ENCODE measurements around the gene XPC.
"Not testable (repeated sequence)": the region's sequence is repeated elsewhere in the genome, so short reads cannot be mapped to it uniquely, and the experiment has no call there.

The XPC gene

GRCh38 chr3:14132120-14132519, 46.3 kb downstream of the XPC start:
- DNase-seq: no peak

DNA sequence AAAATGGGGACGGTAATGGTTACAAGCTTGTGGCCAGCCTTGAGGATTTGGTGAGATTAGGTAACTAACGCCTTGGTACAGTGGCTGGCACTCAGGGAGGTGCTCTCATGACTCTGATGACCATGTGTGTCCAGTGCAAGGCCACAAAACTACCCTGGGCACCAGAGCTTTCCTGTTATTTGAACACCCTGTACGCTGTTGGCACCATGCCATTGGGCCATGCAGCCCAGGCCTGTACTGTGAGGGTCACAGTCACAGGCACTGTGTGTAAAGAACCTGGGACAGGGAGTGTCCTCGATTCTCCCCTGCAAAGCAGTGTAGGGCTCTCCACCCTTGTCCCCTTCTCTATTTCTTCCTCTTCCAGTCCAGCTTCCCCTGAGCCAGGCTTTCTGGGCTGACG, 47.3 kb downstream of the XPC start:
- DNase-seq: no peak

- DNase-seq: no peak
Observed at GRCh38 chr3:14130707-14131106, 47.7 kb downstream of the XPC start.

- DNase-seq: no peak
Observed at GRCh38 chr3:14130230-14130629, 48.2 kb downstream of the XPC start.

DNA sequence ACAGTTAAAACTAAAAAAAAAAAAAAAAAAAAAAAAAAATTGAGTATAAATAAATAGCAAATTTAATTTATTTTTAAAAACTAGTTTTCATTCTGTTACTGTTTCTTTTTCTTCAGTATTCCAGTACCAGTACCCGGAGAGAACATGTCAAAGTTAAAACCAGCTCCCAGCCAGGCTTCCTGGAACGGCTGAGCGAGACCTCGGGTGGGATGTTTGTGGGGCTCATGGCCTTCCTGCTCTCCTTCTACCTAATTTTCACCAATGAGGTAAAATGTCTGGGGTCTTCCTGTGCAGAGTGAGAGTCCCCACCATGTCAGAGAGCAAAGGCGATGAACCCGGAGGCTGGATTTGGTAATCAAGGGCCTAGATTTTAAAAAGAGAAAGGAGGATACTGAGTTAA, 49.1 kb downstream of the XPC start:
- DNase-seq: no peak

GRCh38 chr3:14128724-14129123, 49.7 kb downstream of the XPC start:
- DNase-seq: no peak

GRCh38 chr3:14127516-14128161, 50.8 kb downstream of the XPC start:
- DNase-seq: no peak

DNA sequence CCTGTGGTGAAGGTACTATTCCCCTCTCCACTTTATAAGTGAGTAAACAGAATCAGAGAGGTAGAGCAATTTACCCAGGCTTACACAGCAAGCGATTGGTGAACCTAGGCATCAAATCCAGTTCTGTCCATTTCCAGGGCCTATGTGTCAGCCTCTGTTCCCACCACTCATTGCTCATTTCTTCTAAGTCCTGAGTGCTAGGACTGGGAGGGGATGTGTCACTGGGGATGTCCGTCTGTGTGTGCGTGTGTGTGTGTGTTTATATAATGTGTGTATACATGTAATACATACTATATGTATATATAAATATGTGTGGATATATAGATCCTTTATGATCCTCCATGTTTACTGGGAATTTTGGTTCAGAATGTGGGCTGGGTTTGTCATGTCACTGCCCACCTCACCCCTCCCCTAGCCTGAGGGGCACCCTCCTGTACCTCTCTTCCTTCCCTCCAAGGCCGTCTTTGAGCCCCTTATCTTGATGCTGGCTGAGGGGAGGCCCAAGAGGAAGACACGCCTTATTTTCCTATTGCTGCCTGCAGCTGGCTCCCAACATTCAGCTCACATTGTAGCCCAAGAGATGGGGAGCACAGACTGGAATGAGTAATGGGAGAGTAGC, 51.4 kb downstream of the XPC start:
- DNase-seq: no peak

GRCh38 chr3:14126017-14126886, 52.1 kb downstream of the XPC start:
- no peak for DNase-seq

DNA sequence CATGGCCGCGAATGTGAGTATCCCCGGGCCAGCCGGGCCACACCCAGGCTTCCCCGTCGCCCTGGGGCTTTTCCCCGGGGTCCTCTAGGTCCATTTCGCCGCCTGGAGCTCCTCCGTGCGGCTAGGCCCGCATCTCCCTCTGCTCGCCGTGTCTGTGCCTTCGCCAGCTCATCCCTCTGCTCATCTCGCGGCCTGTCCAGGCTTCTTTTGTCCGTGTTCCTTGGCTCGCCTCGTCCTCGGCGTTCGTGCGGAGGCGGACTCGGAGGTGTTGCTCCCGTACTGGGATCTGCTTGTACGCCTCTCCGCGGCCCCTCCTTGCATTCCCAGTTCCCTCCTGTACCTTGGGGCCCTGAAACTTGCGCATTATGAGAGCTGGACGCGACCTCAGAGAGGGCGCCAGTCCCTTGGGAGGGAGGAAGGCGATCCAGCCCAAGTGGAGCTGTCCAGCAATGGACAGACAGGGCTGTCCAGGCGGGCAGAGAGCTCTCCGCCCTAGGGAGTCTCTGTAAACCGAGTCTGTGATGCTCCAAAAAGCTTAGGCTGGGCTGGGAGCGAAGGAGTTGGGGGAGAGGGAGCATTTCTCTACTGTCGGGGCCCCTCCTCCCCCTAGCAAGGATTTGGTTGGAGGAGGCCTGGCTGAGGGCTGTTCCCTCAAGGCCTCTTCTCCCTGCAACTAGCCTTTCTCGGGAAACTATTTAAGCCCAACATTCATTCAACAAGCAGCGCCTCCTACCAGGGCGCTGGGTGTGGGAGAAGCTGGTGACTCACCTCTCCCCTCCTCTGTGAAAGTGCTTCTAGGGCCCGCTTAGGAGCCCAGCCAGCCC, 53.0 kb downstream of the XPC start:
- peak; percentile 97 for DNase-seq

DNA sequence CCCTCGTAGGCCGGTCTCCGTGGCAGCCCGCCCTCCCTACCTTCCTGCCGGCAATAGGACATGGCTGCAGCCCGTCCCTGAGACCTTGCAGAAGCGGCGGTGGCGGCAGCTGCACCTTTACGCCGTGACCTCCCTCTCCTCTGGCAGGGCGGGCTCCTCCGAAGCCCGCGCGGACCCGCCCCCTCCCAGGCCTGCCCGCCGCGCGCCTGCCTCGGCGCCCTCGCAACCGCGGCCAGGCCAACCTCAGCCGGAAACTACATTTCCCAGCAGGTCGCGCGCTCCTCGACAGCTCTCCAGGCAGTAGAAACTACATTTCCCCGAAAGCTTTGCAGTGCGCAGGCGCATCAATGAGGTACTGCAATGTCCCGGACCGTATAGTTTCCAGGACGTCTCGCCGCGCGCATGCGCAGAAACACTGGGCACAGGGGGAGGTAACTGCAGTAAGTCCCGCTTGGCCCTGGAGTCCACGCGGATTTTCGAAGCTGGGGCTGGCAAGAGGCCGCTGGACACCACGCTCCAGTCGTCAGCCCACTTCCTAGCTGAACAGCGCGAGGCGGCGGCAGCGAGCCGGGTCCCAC, 53.7 kb downstream of the XPC start, which contains the start of the genes CHCHD4 and TMEM43:
Gene CHCHD4 (minus strand): TSS at position 256 of the 578 bp plus-strand sequence. CDS start 194 bp downstream, at position 62.
Gene TMEM43 (plus strand): TSS at position 438 of the 578 bp plus-strand sequence. CDS start 142 bp downstream, outside the sequence.
- DNase-seq: peak; percentile 99

DNA sequence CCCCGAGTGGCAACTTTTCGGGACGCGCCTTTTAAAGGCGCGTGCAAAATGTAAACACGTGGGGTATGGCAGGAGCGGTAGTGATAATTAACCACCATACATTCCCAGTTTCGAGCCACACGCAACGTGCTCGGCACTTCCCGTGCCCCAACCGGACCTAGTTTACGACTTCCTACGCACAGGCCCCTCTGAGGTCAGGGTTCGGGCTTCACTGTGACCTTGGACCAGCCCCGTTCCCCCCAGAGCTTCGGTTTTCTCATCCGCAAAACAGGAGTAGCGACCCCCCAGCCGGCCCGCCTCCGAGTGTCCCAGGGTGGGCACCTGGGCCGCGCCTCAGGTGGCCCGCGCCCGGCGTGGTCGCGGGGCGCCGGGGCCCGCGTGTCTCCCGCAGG, 54.2 kb downstream of the XPC start:
- peak; percentile 41 for DNase-seq

GRCh38 chr3:14123308-14124222, 54.8 kb downstream of the XPC start:
- DNase-seq: no peak

GRCh38 chr3:14122301-14122700, 56.1 kb downstream of the XPC start:
- DNase-seq: no peak

- DNase-seq: no peak
Observed at GRCh38 chr3:14121859-14122258, 56.5 kb downstream of the XPC start.

DNA sequence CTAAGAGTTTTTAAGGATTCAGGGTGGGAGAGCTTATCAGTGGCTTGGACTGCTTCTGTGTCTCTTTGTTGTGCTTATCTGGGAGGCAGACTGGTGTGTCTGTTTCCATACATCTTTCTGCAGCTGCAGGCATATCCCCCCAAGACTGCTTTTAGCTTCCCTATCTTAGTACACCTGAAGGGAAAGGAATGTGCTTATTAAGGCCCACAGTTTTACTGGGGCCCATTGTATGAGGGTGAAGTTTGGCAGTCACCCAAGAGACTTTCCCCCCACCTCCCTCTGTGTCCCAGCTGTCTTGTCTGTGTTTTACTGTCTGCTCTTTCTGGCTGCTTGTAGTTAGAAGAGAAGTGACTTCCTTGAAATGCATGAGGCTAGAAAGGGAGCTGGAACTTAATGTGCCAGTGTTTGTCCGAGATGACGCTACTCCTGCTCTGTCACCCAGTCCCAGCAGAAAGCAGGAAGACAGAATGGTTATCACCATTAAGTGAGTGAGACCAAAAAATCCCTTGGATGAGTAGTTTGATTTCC, 57.4 kb downstream of the XPC start:
- DNase-seq: not testable (repeated sequence)

DNA sequence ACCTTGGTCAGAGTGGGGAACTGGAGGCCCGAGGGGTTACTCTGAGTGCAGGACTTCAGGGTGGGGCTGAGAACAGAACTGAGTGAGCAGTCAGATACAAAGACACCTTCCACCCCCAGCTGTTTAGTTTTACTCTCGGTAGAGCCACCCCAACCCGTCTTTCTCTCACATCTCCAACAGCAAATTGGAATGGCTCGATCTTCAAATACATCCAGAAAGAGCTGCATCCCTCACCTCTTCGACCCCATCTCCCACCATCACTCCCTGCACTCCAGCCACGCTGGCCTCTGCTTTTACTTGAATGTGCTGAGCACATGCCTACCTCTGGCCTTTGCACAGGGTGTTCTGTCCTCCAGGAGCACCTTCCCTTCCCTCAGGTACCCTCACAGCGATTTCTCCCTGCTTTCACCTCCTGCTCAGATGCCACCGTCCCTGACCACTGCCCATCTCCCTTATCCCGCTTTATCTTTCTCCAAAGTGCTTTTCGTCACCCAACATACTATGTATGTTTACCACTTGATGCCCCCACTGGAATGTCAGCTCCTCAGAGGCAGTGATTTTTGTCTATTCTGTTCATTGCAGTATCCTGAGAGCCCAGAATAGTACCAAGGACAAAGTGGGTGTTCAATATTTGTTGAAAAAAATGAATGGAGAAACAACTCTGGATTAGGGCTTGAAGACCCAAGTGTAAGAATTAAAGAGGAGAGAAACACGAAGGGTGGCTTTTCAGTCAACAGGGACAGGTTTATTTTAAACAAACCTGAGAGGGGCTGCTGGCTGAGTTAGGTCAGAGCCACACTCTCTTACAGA, 58.1 kb downstream of the XPC start:
- no peak for DNase-seq

GRCh38 chr3:14119651-14120050, 58.8 kb downstream of the XPC start:
- DNase-seq: no peak

GRCh38 chr3:14118400-14119381, 59.7 kb downstream of the XPC start:
- no peak for DNase-seq

Measured in NCI-H226 (cell line).